ENCODE data around the gene RABGAP1L.
A peak's percentile ranks its signal among the peaks of the same experiment; 100 is the strongest.

Gene RABGAP1L

DNA sequence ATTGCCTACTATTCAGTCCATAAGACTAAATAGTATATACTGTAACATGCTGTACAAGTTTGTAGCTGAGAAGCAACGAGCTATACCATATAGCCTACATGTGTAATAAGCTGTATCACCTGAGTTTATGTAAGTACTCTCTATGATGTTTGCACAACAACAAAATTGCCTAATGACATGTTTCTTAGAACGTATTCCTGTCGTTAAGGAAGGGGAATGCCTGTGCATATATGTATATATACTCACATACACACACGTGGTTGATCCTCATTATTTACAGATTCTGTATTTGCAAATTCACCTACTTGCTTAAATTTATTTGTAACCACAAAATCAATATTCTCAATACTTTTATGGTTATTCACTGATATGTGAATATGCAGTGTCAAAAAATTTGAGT lies 504.0 kb downstream of the RABGAP1L start:
- Histone ChIP-seq H3K4me3 (ENCODE audit: low read depth, low read length) (no peak overlapping the region), H4K8ac (ENCODE audit: low read depth, low read length) (no peak overlapping the region)

DNA sequence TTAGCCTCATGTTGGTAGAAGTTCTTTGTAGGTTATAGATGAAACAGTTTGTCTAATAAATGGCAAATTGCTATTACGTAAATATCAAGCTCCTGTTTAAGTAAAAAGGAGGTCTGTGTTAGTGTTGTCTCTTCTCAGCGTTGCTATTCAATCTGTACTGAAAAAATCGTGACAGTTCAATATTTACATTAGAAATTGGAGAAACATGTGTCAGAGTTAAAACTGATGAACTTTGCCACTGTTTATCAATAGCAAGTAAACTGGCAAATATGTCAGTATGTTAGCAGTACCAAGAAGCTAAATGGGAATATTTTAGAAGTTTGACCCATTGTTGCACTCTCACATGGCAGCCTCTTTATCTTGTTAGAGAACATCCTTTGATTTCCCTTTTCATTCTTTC lies 506.9 kb downstream of the RABGAP1L start:
- Histone ChIP-seq H3K36me3 (ENCODE audit: control insufficient read depth in 1 of 2, insufficient read depth in 2 of 2, low read length in 2 of 2) (no peaks in the 10 kb centered on the region), H4K12ac (ENCODE audit: low read depth, low read length) (no peak overlapping the region), H3K4me3 (ENCODE audit: low read depth, low read length) (no peak overlapping the region), H3K23ac (ENCODE audit: low read length) (no peak overlapping the region), H3K4me1 (ENCODE audit: control insufficient read depth in 1 of 2, insufficient read depth in 2 of 2, low read length in 2 of 2) (no peaks in the 10 kb centered on the region), H2BK12ac (ENCODE audit: low read length) (no peak overlapping the region), H4K8ac (ENCODE audit: low read depth, low read length) (no peak overlapping the region), H3K27ac (ENCODE audit: low read depth, low read length) (no peak overlapping the region), H3K14ac (ENCODE audit: low read length) (no peak overlapping the region), H2BK5ac (ENCODE audit: low read depth, low read length, poor library complexity) (no peak overlapping the region), H3K79me2 (ENCODE audit: control insufficient read depth, insufficient read depth, low read length, poor library complexity) (no peaks in the 10 kb centered on the region), H3K9ac (ENCODE audit: low read length) (no peak overlapping the region), H3K79me1 (ENCODE audit: low read length) (no peaks in the 10 kb centered on the region), H3K18ac (ENCODE audit: low read length) (no peak overlapping the region), H3K4me2 (ENCODE audit: low read length) (no peak overlapping the region), H2BK120ac (ENCODE audit: insufficient read depth, low read length, poor library complexity) (no peak overlapping the region), H3K9me3 (ENCODE audit: insufficient read depth, low read depth, low read length) (no peaks in the 10 kb centered on the region), H3K4ac (ENCODE audit: low read depth, low read length) (no peak overlapping the region), H4K91ac (ENCODE audit: low read depth, low read length) (no peak overlapping the region), H3K27me3 (ENCODE audit: insufficient read depth, low read length) (no peaks in the 10 kb centered on the region), H2AK5ac (ENCODE audit: low read length) (no peak overlapping the region), H2AFZ (ENCODE audit: insufficient read depth, low read length, poor library complexity) (no peak overlapping the region)
- no CpG with 5 or more reads among the region's 3 CpGs for WGBS (ENCODE audit: extremely low coverage, insufficient coverage, insufficient read length)
- no peak for DNase-seq

More for the DNA sequence above, 504.0 kb downstream of the RABGAP1L start:
- no peak overlapping the region for H4K91ac ChIP-seq (ENCODE audit: low read depth, low read length)
- H2BK12ac ChIP-seq (ENCODE audit: low read length) = no peak overlapping the region
- H2BK120ac ChIP-seq (ENCODE audit: insufficient read depth, low read length, poor library complexity) = no peak overlapping the region
- H3K4ac ChIP-seq (ENCODE audit: low read depth, low read length) = no peak overlapping the region
- H3K27me3 ChIP-seq (ENCODE audit: insufficient read depth, low read length) = no peaks in the 10 kb centered on the region
- H3K4me2 ChIP-seq (ENCODE audit: low read length) = no peak overlapping the region
- H3K14ac ChIP-seq (ENCODE audit: low read length) = no peak overlapping the region
- no peaks in the 10 kb centered on the region for H3K79me1 ChIP-seq (ENCODE audit: low read length)
- H3K36me3 ChIP-seq (ENCODE audit: control insufficient read depth in 1 of 2, insufficient read depth in 2 of 2, low read length in 2 of 2) = no peaks in the 10 kb centered on the region
- no peak overlapping the region for H3K27ac ChIP-seq (ENCODE audit: low read depth, low read length)
- H2AK5ac ChIP-seq (ENCODE audit: low read length) = no peak overlapping the region
- WGBS (ENCODE audit: extremely low coverage, insufficient coverage, insufficient read length) = no CpG with 5 or more reads among the region's 4 CpGs
- no peak overlapping the region for H2AFZ ChIP-seq (ENCODE audit: insufficient read depth, low read length, poor library complexity)
- H3K4me1 ChIP-seq (ENCODE audit: control insufficient read depth in 1 of 2, insufficient read depth in 2 of 2, low read length in 2 of 2) = no peaks in the 10 kb centered on the region
- peak in 1 of 2 donors; percentile 17 for DNase-seq
- H4K12ac ChIP-seq (ENCODE audit: low read depth, low read length) = no peak overlapping the region
- no peak overlapping the region for H3K18ac ChIP-seq (ENCODE audit: low read length)
- H3K9ac ChIP-seq (ENCODE audit: low read length) = no peak overlapping the region
- no peak overlapping the region for H3K23ac ChIP-seq (ENCODE audit: low read length)
- no peak overlapping the region for H2BK5ac ChIP-seq (ENCODE audit: low read depth, low read length, poor library complexity)
- H3K9me3 ChIP-seq (ENCODE audit: insufficient read depth, low read depth, low read length) = no peaks in the 10 kb centered on the region
- H3K79me2 ChIP-seq (ENCODE audit: control insufficient read depth, insufficient read depth, low read length, poor library complexity) = no peaks in the 10 kb centered on the region

DNA sequence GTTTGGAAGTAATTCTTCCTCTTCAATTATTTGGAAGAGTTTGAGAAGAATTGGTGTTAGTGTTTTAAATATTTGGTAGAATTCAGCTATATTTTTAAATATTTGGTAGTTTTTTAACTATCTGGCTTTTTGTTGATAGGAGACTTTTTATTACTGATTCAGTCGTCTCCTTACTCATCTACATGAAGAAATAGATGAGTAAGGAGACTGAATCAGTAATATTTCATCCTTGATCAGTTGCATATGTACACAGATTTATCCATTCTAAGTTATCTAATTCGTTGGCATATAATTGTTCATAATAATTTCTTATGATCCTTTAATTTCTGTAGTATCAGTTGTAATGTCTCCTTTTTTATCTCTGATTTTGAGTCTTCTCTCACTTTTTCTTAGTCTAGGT lies 512.5 kb downstream of the RABGAP1L start:
- H3K23ac ChIP-seq (ENCODE audit: low read length) = no peak overlapping the region
- no peak overlapping the region for H3K4ac ChIP-seq (ENCODE audit: low read depth, low read length)
- no peak for DNase-seq
- H2BK12ac ChIP-seq (ENCODE audit: low read length) = no peak overlapping the region
- H3K27ac ChIP-seq (ENCODE audit: low read depth, low read length) = no peak overlapping the region
- H3K4me1 ChIP-seq (ENCODE audit: control insufficient read depth in 1 of 2, insufficient read depth in 2 of 2, low read length in 2 of 2) = no peaks in the 10 kb centered on the region
- no peak overlapping the region for H3K4me3 ChIP-seq (ENCODE audit: low read depth, low read length)
- H2BK120ac ChIP-seq (ENCODE audit: insufficient read depth, low read length, poor library complexity) = no peak overlapping the region
- no peak overlapping the region for H4K12ac ChIP-seq (ENCODE audit: low read depth, low read length)
- H3K18ac ChIP-seq (ENCODE audit: low read length) = no peak overlapping the region
- no peak overlapping the region for H2AK5ac ChIP-seq (ENCODE audit: low read length)
- no peak overlapping the region for H4K91ac ChIP-seq (ENCODE audit: low read depth, low read length)
- H3K14ac ChIP-seq (ENCODE audit: low read length) = no peak overlapping the region
- H3K27me3 ChIP-seq (ENCODE audit: insufficient read depth, low read length) = no peaks in the 10 kb centered on the region
- no CpG with 5 or more reads among the region's 2 CpGs for WGBS (ENCODE audit: extremely low coverage, insufficient coverage, insufficient read length)
- no peak overlapping the region for H2AFZ ChIP-seq (ENCODE audit: insufficient read depth, low read length, poor library complexity)
- H3K79me2 ChIP-seq (ENCODE audit: control insufficient read depth, insufficient read depth, low read length, poor library complexity) = no peaks in the 10 kb centered on the region
- no peak overlapping the region for H2BK5ac ChIP-seq (ENCODE audit: low read depth, low read length, poor library complexity)
- H3K36me3 ChIP-seq (ENCODE audit: control insufficient read depth in 1 of 2, insufficient read depth in 2 of 2, low read length in 2 of 2) = no peaks in the 10 kb centered on the region
- no peak overlapping the region for H3K4me2 ChIP-seq (ENCODE audit: low read length)
- no peaks in the 10 kb centered on the region for H3K79me1 ChIP-seq (ENCODE audit: low read length)
- H4K8ac ChIP-seq (ENCODE audit: low read depth, low read length) = no peak overlapping the region
- H3K9ac ChIP-seq (ENCODE audit: low read length) = no peak overlapping the region
- no peaks in the 10 kb centered on the region for H3K9me3 ChIP-seq (ENCODE audit: insufficient read depth, low read depth, low read length)

DNA sequence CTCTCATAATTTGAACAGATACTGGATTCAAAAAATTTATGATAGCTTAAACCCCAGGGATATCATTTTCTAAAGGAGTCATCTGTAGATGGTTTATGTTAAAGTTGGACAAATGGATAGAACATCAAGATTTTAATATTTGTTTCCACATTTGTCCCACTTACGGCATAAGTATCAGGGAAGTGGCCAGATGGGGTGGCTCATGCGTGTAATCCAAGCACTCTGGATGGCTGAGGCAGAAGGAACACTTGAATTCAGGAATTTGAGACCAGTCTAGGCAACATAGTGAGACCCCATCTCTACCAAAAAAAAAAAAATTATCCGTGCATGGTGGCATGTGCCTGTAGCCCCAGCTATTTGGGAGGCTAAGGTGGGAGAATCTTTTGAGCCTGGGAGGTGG lies 517.5 kb downstream of the RABGAP1L start:
- H3K27ac ChIP-seq (ENCODE audit: low read depth, low read length) = no peak overlapping the region
- no peak overlapping the region for H3K4me3 ChIP-seq (ENCODE audit: low read depth, low read length)
- no peak overlapping the region for H2AK5ac ChIP-seq (ENCODE audit: low read length)
- H3K4ac ChIP-seq (ENCODE audit: low read depth, low read length) = no peak overlapping the region
- no peak overlapping the region for H2AFZ ChIP-seq (ENCODE audit: insufficient read depth, low read length, poor library complexity)
- no peak overlapping the region for H3K18ac ChIP-seq (ENCODE audit: low read length)
- no peaks in the 10 kb centered on the region for H3K79me1 ChIP-seq (ENCODE audit: low read length)
- H4K12ac ChIP-seq (ENCODE audit: low read depth, low read length) = no peak overlapping the region
- H3K4me1 ChIP-seq (ENCODE audit: control insufficient read depth in 1 of 2, insufficient read depth in 2 of 2, low read length in 2 of 2) = no peaks in the 10 kb centered on the region
- H3K9me3 ChIP-seq (ENCODE audit: insufficient read depth, low read depth, low read length) = no peaks in the 10 kb centered on the region
- no peak overlapping the region for H2BK120ac ChIP-seq (ENCODE audit: insufficient read depth, low read length, poor library complexity)
- WGBS (ENCODE audit: extremely low coverage, insufficient coverage, insufficient read length) = no CpG with 5 or more reads among the region's 3 CpGs
- no peak overlapping the region for H2BK5ac ChIP-seq (ENCODE audit: low read depth, low read length, poor library complexity)
- no peak overlapping the region for H3K4me2 ChIP-seq (ENCODE audit: low read length)
- no peaks in the 10 kb centered on the region for H3K27me3 ChIP-seq (ENCODE audit: insufficient read depth, low read length)
- no peak overlapping the region for H4K91ac ChIP-seq (ENCODE audit: low read depth, low read length)
- no peak for DNase-seq
- no peak overlapping the region for H3K23ac ChIP-seq (ENCODE audit: low read length)
- no peaks in the 10 kb centered on the region for H3K36me3 ChIP-seq (ENCODE audit: control insufficient read depth in 1 of 2, insufficient read depth in 2 of 2, low read length in 2 of 2)
- no peak overlapping the region for H2BK12ac ChIP-seq (ENCODE audit: low read length)
- H3K79me2 ChIP-seq (ENCODE audit: control insufficient read depth, insufficient read depth, low read length, poor library complexity) = no peaks in the 10 kb centered on the region
- no peak overlapping the region for H3K9ac ChIP-seq (ENCODE audit: low read length)
- no peak overlapping the region for H4K8ac ChIP-seq (ENCODE audit: low read depth, low read length)
- no peak overlapping the region for H3K14ac ChIP-seq (ENCODE audit: low read length)

All from trophoblast cell (in vitro differentiated cells and primary cell).